Endothelial cell (in vitro differentiated cells): Measurements from ENCODE around the gene HABP4. TPM values are rescaled to one million over a fixed set of nuclear protein-coding genes. Genes with fewer than 3 reads are reported as not detected.

Experiments used
- DNase-seq: peaks from one replicate; pipeline ENCODE4 v3.0.0; 2021; ENCODE audit warnings: low spot score
- H3K27ac Mint-ChIP-seq: one replicate; pipeline ENCODE4 v1.8.0; 2021; ENCODE audit warnings: mixed read lengths, inconsistent platforms; ENCODE audit not compliant: unreplicated experiment
- H3K27me3 Mint-ChIP-seq: one replicate; pipeline ENCODE4 v1.8.0; 2021; ENCODE audit warnings: mild to moderate bottlenecking, moderate library complexity, mixed read lengths, inconsistent platforms; ENCODE audit not compliant: unreplicated experiment
- H3K36me3 Mint-ChIP-seq: one replicate; pipeline ENCODE4 v1.8.0; 2021; ENCODE audit warnings: mild to moderate bottlenecking, low read depth, mixed read lengths, inconsistent platforms; ENCODE audit not compliant: unreplicated experiment
- H3K4me1 Mint-ChIP-seq: one replicate; pipeline ENCODE4 v1.8.0; 2021; ENCODE audit warnings: mild to moderate bottlenecking, mixed read lengths, inconsistent platforms; ENCODE audit not compliant: unreplicated experiment
- H3K4me3 Mint-ChIP-seq: one replicate; pipeline ENCODE4 v1.8.0; 2021; ENCODE audit warnings: mild to moderate bottlenecking, mixed read lengths, inconsistent platforms; ENCODE audit not compliant: unreplicated experiment
- H3K9me3 Mint-ChIP-seq: one replicate; pipeline ENCODE4 v1.8.0; 2021; ENCODE audit warnings: mixed read lengths, inconsistent platforms; ENCODE audit not compliant: unreplicated experiment
- total RNA-seq: library from RNA; stranded (reverse); fragmentation: NEBNext Ultra II Directional; extraction: Animal tissue kit (Norgen Biotek cat#: 25700); gene quantifications from one replicate; pipeline ENCODE4 v1.2.1, GENCODE V29; 2021; ENCODE audit not compliant: unreplicated experiment
- TF ChIP-seq, protein P1 (sequence below): fragments of 200-600 bp; sonication (generic); IDR thresholded peaks from one replicate; pipeline ENCODE4 v1.5.0; 2021; ENCODE audit warnings: antibody characterized with exemption; ENCODE audit not compliant: unreplicated experiment

The HABP4 gene
- total RNA-seq, 1 donor from 2014 or later, result 7.5 TPM

DNA sequence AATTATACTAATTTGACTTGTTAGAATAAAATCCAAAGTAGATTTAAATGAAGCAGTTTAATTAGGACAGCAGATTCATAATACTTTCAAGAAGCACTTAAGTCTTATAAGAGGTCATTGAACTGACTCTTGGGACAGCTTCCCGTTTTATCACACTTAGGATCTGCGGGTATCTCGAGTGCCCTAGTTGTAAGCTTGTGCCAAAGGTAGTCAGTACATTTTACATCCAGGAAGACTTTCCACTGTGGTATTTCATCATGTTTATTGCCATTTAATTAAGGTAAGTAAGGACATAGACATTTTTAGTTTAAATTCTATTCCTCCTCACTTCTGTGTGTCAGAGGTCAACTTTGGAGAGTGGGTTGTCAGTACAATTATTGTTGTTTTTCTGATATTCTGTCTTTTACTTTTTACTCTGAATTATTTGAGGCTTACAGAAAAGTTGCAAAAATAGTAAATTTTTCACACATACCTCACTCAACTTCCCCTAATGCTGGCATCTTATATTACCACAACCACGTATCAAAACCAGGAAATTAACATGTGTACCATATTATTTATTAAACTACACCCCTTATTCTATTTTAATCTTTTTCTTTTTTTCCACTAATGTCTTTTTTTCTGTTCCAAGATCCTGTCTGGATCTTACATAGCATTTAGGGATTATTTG lies 24.3 kb upstream of the HABP4 start:
- Mint-ChIP-seq H3K9me3 (no peaks in the 10 kb centered on the region), H3K36me3 (no peaks in the 10 kb centered on the region), H3K27me3 (no peaks in the 10 kb centered on the region), H3K4me3 (no peak overlapping the region), H3K4me1 (no peaks in the 10 kb centered on the region), H3K27ac (no peak overlapping the region)
- DNase-seq, result no peak
- TF ChIP-seq, protein P1, sequence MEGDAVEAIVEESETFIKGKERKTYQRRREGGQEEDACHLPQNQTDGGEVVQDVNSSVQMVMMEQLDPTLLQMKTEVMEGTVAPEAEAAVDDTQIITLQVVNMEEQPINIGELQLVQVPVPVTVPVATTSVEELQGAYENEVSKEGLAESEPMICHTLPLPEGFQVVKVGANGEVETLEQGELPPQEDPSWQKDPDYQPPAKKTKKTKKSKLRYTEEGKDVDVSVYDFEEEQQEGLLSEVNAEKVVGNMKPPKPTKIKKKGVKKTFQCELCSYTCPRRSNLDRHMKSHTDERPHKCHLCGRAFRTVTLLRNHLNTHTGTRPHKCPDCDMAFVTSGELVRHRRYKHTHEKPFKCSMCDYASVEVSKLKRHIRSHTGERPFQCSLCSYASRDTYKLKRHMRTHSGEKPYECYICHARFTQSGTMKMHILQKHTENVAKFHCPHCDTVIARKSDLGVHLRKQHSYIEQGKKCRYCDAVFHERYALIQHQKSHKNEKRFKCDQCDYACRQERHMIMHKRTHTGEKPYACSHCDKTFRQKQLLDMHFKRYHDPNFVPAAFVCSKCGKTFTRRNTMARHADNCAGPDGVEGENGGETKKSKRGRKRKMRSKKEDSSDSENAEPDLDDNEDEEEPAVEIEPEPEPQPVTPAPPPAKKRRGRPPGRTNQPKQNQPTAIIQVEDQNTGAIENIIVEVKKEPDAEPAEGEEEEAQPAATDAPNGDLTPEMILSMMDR, result no peak

DNA sequence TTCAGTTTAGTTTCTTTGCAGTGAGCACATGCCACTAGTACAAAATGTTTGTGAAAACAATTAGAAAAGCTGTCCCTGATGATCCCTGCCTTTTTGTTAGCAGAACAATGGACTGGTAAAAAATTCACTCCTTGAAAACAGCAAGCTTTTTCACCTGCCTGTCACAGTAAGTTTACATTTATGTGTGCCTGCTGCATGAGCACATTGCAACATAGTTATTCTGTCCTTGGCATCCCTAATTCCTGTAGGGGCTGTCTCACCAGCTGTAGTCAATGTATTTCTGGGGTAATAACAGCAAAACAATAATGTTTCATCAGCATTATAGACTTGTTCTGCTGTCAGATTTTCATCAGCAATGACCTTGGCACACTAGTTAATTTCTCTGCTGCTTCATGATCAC lies 20.2 kb upstream of the HABP4 start:
- Mint-ChIP-seq H3K27ac (no peak overlapping the region), H3K36me3 (no peaks in the 10 kb centered on the region), H3K9me3 (no peaks in the 10 kb centered on the region), H3K4me3 (no peak overlapping the region), H3K27me3 (peaks cover 1% of the 10 kb centered on the region), H3K4me1 (peaks cover 2% of the 10 kb centered on the region)
- DNase-seq, result no peak
- TF ChIP-seq, protein P1, result no peak

DNA sequence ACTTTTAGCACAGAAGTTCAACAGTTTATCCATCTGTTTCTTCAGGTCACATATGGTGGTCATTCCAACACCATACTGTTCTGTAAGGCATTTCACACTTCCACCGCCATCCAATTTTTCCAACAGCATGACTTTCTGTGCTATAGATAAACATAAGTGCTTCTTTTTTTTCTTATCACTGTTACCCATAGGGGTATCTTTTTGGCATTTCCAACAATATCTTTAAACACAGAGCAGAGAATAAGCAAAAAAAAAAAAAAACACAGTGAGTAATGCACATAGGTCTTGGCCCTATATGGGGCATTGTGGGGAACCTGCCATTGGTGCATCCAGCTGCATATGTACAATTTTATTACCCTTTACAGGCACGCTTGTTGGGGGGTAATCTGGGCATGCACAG lies 19.6 kb upstream of the HABP4 start:
- Mint-ChIP-seq H3K9me3 (no peaks in the 10 kb centered on the region), H3K27ac (no peak overlapping the region), H3K4me3 (no peak overlapping the region), H3K36me3 (no peaks in the 10 kb centered on the region), H3K4me1 (peaks cover 2% of the 10 kb centered on the region), H3K27me3 (peaks cover 1% of the 10 kb centered on the region)
- TF ChIP-seq, protein P1, result no peak
- DNase-seq, result no peak

DNA sequence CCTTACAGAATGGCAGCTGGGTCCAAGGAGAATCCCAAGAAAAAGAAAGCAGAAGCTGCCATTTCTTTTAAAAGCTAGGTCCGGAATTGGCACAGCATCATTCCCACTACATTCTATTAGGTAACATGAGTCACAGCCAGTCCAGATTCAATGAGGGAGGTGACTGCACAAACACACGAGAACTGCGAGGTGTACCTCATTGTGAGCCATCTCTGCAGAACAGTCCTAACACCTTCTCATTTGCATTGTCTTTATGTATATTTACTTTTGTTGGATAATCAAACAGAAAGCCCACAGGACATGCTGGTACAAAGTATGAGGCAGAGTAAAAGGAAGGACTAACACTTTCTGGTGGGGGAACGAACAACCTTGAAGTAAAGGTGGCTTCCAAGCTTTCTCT lies 14.6 kb upstream of the HABP4 start:
- no peak overlapping the region for H3K4me3 Mint-ChIP-seq
- no peak overlapping the region for H3K27ac Mint-ChIP-seq
- no peaks in the 10 kb centered on the region for H3K36me3 Mint-ChIP-seq
- peaks cover 1% of the 10 kb centered on the region for H3K27me3 Mint-ChIP-seq
- TF ChIP-seq, protein P1, result no peak
- peaks cover 2% of the 10 kb centered on the region for H3K4me1 Mint-ChIP-seq
- no peak for DNase-seq
- H3K9me3 Mint-ChIP-seq, result no peaks in the 10 kb centered on the region

DNA sequence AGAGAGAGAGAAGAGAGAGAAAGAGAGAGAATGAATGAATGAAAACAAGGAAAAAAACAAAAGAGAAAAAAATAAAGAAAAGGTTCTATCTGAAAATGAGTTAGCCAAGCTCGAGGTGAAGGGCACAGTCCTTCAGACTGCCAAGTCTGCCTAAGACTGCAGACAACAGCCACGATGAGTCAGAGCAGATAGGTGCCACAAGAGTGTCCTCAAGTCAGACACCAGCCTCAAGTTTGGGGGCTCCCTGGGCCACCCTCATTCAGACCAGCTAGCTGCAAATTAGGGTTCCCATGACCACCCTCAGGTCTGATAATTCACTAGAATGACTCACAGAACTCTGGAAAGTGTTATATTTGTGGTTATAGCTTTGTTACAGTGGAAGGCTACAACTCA lies 13.9 kb upstream of the HABP4 start:
- H3K4me3 Mint-ChIP-seq, result no peak overlapping the region
- H3K9me3 Mint-ChIP-seq, result no peaks in the 10 kb centered on the region
- no peak for DNase-seq
- no peaks in the 10 kb centered on the region for H3K36me3 Mint-ChIP-seq
- peaks cover 2% of the 10 kb centered on the region for H3K4me1 Mint-ChIP-seq
- H3K27me3 Mint-ChIP-seq, result peaks cover 1% of the 10 kb centered on the region
- TF ChIP-seq, protein P1, result no peak
- H3K27ac Mint-ChIP-seq, result no peak overlapping the region
